Stimulated activated naive B cell treated with anti-CD40 and anti-IgM and Interleukin-4, amounts not matched to agents 10 μg/mL and 1 μg/mL and 100 μg/mL, for 72 hours (primary cell): ENCODE results near the gene MATN4.

Experiments used
- ATAC-seq, 2 donors: fragments of 150-1000 bp; cut with Tn5 transposase; replicated peaks; 2 replicates each; pipeline ENCODE4 v1.10.0; 2021; ENCODE audit warnings: moderate library complexity in 1 of 2
- DNase-seq: peaks from one replicate; pipeline ENCODE4 v3.0.0; 2021
- H3K27ac Mint-ChIP-seq: one replicate; pipeline ENCODE4 v1.8.0; 2022; ENCODE audit warnings: mild to moderate bottlenecking, mixed read lengths
- H3K27me3 Mint-ChIP-seq, 2 donors: one replicate each; pipeline ENCODE4 v1.8.0; 2022; ENCODE audit warnings: mixed read lengths in 2 of 2
- H3K36me3 Mint-ChIP-seq, 2 donors: one replicate each; pipeline ENCODE4 v1.8.0; 2022; ENCODE audit warnings: mixed read lengths in 2 of 2, mild to moderate bottlenecking in 1 of 2
- H3K4me1 Mint-ChIP-seq, 2 donors: one replicate each; pipeline ENCODE4 v1.8.0; 2022; ENCODE audit warnings: mixed read lengths in 2 of 2, mild to moderate bottlenecking in 1 of 2
- H3K4me3 Mint-ChIP-seq, 2 donors: one replicate each; pipeline ENCODE4 v1.8.0; 2022; ENCODE audit warnings: mild to moderate bottlenecking in 2 of 2, mixed read lengths in 2 of 2, moderate library complexity in 1 of 2
- H3K9me3 Mint-ChIP-seq, 2 donors: one replicate each; pipeline ENCODE4 v1.8.0; 2022; ENCODE audit warnings: mixed read lengths in 2 of 2, mild to moderate bottlenecking in 1 of 2

The MATN4 gene

GRCh38 chr20:45269754-45270270 lies 38.3 kb downstream of the MATN4 start:
- peaks cover 43 to 74% of the 10 kb centered on the region in 2 donors for H3K27me3 Mint-ChIP-seq

GRCh38 chr20:45269056-45269455 lies 39.0 kb downstream of the MATN4 start:
- Mint-ChIP-seq H3K27me3 (peaks cover 39 to 76% of the 10 kb centered on the region in 2 donors), H3K36me3 (no peaks in the 10 kb centered on the region)

More at GRCh38 chr20:45269754-45270270, 38.3 kb downstream of the MATN4 start:
- H3K9me3 Mint-ChIP-seq: no peaks in the 10 kb centered on the region
- H3K36me3 Mint-ChIP-seq: no peaks in the 10 kb centered on the region
- no peak overlapping the region for H3K4me3 Mint-ChIP-seq
- no peak for DNase-seq
- no peaks in the 10 kb centered on the region for H3K4me1 Mint-ChIP-seq
- ATAC-seq: no peak
- no peak overlapping the region for H3K27ac Mint-ChIP-seq

GRCh38 chr20:45268531-45268930 lies 39.6 kb downstream of the MATN4 start:
- no peak for DNase-seq
- no peak for ATAC-seq
- Mint-ChIP-seq H3K4me3 (no peak overlapping the region), H3K27me3 (peaks cover 33 to 74% of the 10 kb centered on the region in 2 donors), H3K9me3 (no peaks in the 10 kb centered on the region), H3K36me3 (no peaks in the 10 kb centered on the region), H3K4me1 (no peaks in the 10 kb centered on the region), H3K27ac (no peak overlapping the region)

More at GRCh38 chr20:45269056-45269455, 39.0 kb downstream of the MATN4 start:
- Mint-ChIP-seq H3K9me3 (no peaks in the 10 kb centered on the region), H3K4me3 (no peak overlapping the region), H3K4me1 (no peaks in the 10 kb centered on the region), H3K27ac (no peak overlapping the region)
- DNase-seq (no peak), ATAC-seq (no peak)

- no peaks in the 10 kb centered on the region for H3K9me3 Mint-ChIP-seq
- H3K4me1 Mint-ChIP-seq: no peaks in the 10 kb centered on the region
- H3K36me3 Mint-ChIP-seq: no peaks in the 10 kb centered on the region
- ATAC-seq (no peak), DNase-seq (no peak)
- H3K27me3 Mint-ChIP-seq: peaks cover 32 to 69% of the 10 kb centered on the region in 2 donors
- H3K27ac Mint-ChIP-seq: no peak overlapping the region
- no peak overlapping the region for H3K4me3 Mint-ChIP-seq
These were observed 41.1 kb downstream of the MATN4 start for GRCh38 chr20:45266977-45267376.

- no peaks in the 10 kb centered on the region for H3K9me3 Mint-ChIP-seq
- H3K36me3 Mint-ChIP-seq: no peaks in the 10 kb centered on the region
- H3K4me3 Mint-ChIP-seq: no peak overlapping the region
- no peak for ATAC-seq
- H3K27ac Mint-ChIP-seq: no peak overlapping the region
- peaks cover 37 to 63% of the 10 kb centered on the region in 2 donors for H3K27me3 Mint-ChIP-seq
- no peaks in the 10 kb centered on the region for H3K4me1 Mint-ChIP-seq
- DNase-seq: no peak
These were observed 44.4 kb downstream of the MATN4 start for GRCh38 chr20:45263556-45264266.

- Mint-ChIP-seq H3K27me3 (peaks cover 37 to 41% of the 10 kb centered on the region in 2 donors), H3K9me3 (no peaks in the 10 kb centered on the region), H3K36me3 (no peaks in the 10 kb centered on the region), H3K27ac (no peak overlapping the region), H3K4me1 (peaks cover 0 to 3% of the 10 kb centered on the region in 2 donors), H3K4me3 (no peak overlapping the region)
- DNase-seq (no peak), ATAC-seq (no peak)
These were observed 49.4 kb downstream of the MATN4 start for GRCh38 chr20:45258664-45259063.

- no peak for DNase-seq
- Mint-ChIP-seq H3K27me3 (peaks cover 41 to 45% of the 10 kb centered on the region in 2 donors), H3K9me3 (no peaks in the 10 kb centered on the region), H3K4me3 (no peak overlapping the region), H3K36me3 (no peaks in the 10 kb centered on the region), H3K4me1 (peaks cover 0 to 3% of the 10 kb centered on the region in 2 donors), H3K27ac (no peak overlapping the region)
- no peak for ATAC-seq
These were observed 49.8 kb downstream of the MATN4 start for GRCh38 chr20:45258259-45258658.

GRCh38 chr20:45257711-45258110 lies 50.4 kb downstream of the MATN4 start:
- no peak for ATAC-seq
- DNase-seq: no peak
- no peak overlapping the region for H3K27ac Mint-ChIP-seq
- H3K9me3 Mint-ChIP-seq: no peaks in the 10 kb centered on the region
- peaks cover 41 to 45% of the 10 kb centered on the region in 2 donors for H3K27me3 Mint-ChIP-seq
- no peak overlapping the region for H3K4me3 Mint-ChIP-seq
- H3K36me3 Mint-ChIP-seq: no peaks in the 10 kb centered on the region
- H3K4me1 Mint-ChIP-seq: peaks cover 0 to 3% of the 10 kb centered on the region in 2 donors

- H3K27me3 Mint-ChIP-seq: peaks cover 40 to 46% of the 10 kb centered on the region in 2 donors
- no peak overlapping the region for H3K4me3 Mint-ChIP-seq
- no peaks in the 10 kb centered on the region for H3K36me3 Mint-ChIP-seq
- DNase-seq (no peak), ATAC-seq (no peak)
- no peaks in the 10 kb centered on the region for H3K9me3 Mint-ChIP-seq
- no peak overlapping the region for H3K27ac Mint-ChIP-seq
- H3K4me1 Mint-ChIP-seq: peaks cover 0 to 3% of the 10 kb centered on the region in 2 donors
These were observed 50.9 kb downstream of the MATN4 start for GRCh38 chr20:45257161-45257560.

GRCh38 chr20:45254383-45255262 lies 53.5 kb downstream of the MATN4 start, which contains the start of gene SLPI:
TSS of gene SLPI (minus strand) at chr20:45254564. CDS start at chr20:45254543, 21 bp downstream.
- no peak for DNase-seq
- H3K9me3 Mint-ChIP-seq: no peaks in the 10 kb centered on the region
- H3K27ac Mint-ChIP-seq: no peak within 1 kb of the TSS
- no peak within 1 kb of the TSS for H3K4me3 Mint-ChIP-seq
- H3K27me3 Mint-ChIP-seq: peaks cover 44 to 52% of the 10 kb centered on the region in 2 donors
- H3K4me1 Mint-ChIP-seq: peaks cover 0 to 3% of the 10 kb centered on the region in 2 donors
- H3K36me3 Mint-ChIP-seq: no peaks in the 10 kb centered on the region
- ATAC-seq: peak in 1 of 2 donors; percentile 27

GRCh38 chr20:45253261-45253660 lies 54.8 kb downstream of the MATN4 start:
- Mint-ChIP-seq H3K27ac (no peak overlapping the region), H3K9me3 (no peaks in the 10 kb centered on the region)

GRCh38 chr20:45251884-45252560 lies 56.1 kb downstream of the MATN4 start:
- Mint-ChIP-seq H3K36me3 (no peaks in the 10 kb centered on the region), H3K9me3 (no peaks in the 10 kb centered on the region), H3K27me3 (peaks cover 51 to 61% of the 10 kb centered on the region in 2 donors), H3K4me3 (no peak overlapping the region), H3K27ac (no peak overlapping the region), H3K4me1 (peaks cover 0 to 3% of the 10 kb centered on the region in 2 donors)
- ATAC-seq (no peak), DNase-seq (no peak)

More at GRCh38 chr20:45253261-45253660, 54.8 kb downstream of the MATN4 start:
- ATAC-seq (no peak), DNase-seq (no peak)
- peaks cover 0 to 3% of the 10 kb centered on the region in 2 donors for H3K4me1 Mint-ChIP-seq
- H3K4me3 Mint-ChIP-seq: no peak overlapping the region
- no peaks in the 10 kb centered on the region for H3K36me3 Mint-ChIP-seq
- H3K27me3 Mint-ChIP-seq: peaks cover 45 to 51% of the 10 kb centered on the region in 2 donors

GRCh38 chr20:45248609-45249008 lies 59.5 kb downstream of the MATN4 start:
- H3K27me3 Mint-ChIP-seq: peaks cover 53 to 72% of the 10 kb centered on the region in 2 donors
- no peaks in the 10 kb centered on the region for H3K36me3 Mint-ChIP-seq
- H3K9me3 Mint-ChIP-seq: no peaks in the 10 kb centered on the region
- H3K4me3 Mint-ChIP-seq: no peak overlapping the region
- ATAC-seq: no peak
- DNase-seq: no peak
- no peaks in the 10 kb centered on the region for H3K4me1 Mint-ChIP-seq
- no peak overlapping the region for H3K27ac Mint-ChIP-seq

GRCh38 chr20:45247865-45248264 lies 60.2 kb downstream of the MATN4 start:
- no peaks in the 10 kb centered on the region for H3K36me3 Mint-ChIP-seq
- DNase-seq (no peak), ATAC-seq (no peak)
- no peaks in the 10 kb centered on the region for H3K4me1 Mint-ChIP-seq
- H3K27me3 Mint-ChIP-seq: peaks cover 46 to 65% of the 10 kb centered on the region in 2 donors
- H3K4me3 Mint-ChIP-seq: no peak overlapping the region
- H3K9me3 Mint-ChIP-seq: no peaks in the 10 kb centered on the region
- no peak overlapping the region for H3K27ac Mint-ChIP-seq
